Vagina (tissue), 2 donors: ENCODE results near the gene TP53TG5.

Experiments used
- CTCF ChIP-seq, 3 experiments: fragments of 450-650 bp in 2 of 3; fragments of 200-600 bp in 1 of 3; sonication (generic) in 1 of 3; IDR thresholded peaks; one replicate each; pipeline ENCODE4 v1.5.1; 2017 to 2019; ENCODE audit warnings: antibody characterized with exemption in 3 of 3, mild to moderate bottlenecking in 2 of 3, moderate library complexity in 2 of 3
- POLR2A ChIP-seq, 2 donors: fragments of 450-650 bp; IDR thresholded peaks; one replicate each; pipeline ENCODE4 v1.6.1; 2017; ENCODE audit warnings: antibody characterized with exemption in 2 of 2, mild to moderate bottlenecking in 2 of 2, moderate library complexity in 2 of 2

- TF ChIP-seq POLR2A (IDR thresholded peaks at IDR 0.05) (no peak), CTCF (IDR thresholded peaks at IDR 0.05) (no peak)
Observed at GRCh38 chr20:45328451-45328850, 49.7 kb downstream of the TP53TG5 start.
